ENCODE data around the gene CELA2B. TPM values are rescaled to one million over a fixed set of nuclear protein-coding genes. Genes with fewer than 3 reads are reported as not detected.
"Not testable (repeated sequence)": the region's sequence is repeated elsewhere in the genome, so short reads cannot be mapped to it uniquely, and the experiment has no call there.

The CELA2B gene
- total and polyA plus RNA-seq, 2 donors from 2014 or later: not detected

DNA sequence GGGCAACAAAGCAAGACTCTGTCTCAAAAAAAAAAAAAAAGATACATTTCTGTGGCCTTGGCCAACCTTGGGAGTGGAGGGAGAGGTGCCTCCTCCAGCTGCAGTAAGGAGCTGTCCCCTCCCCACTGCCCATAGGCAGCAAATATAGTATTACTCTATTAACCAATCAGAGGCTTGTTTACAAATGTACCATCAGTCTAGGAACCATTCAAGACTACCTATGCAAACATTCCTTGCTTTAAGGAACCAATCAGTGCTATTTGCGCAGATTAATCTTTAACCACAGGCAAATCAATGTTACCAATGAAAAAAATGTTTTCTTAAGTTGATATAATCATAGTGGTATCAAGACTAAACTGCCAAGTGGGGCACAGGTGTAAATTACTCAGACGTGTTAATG, 18.3 kb upstream of the CELA2B start:
- no peak overlapping the region for H3K4me3 ChIP-seq (ENCODE audit: low read length in 3 of 3)
- no peak for FAIRE-seq

DNA sequence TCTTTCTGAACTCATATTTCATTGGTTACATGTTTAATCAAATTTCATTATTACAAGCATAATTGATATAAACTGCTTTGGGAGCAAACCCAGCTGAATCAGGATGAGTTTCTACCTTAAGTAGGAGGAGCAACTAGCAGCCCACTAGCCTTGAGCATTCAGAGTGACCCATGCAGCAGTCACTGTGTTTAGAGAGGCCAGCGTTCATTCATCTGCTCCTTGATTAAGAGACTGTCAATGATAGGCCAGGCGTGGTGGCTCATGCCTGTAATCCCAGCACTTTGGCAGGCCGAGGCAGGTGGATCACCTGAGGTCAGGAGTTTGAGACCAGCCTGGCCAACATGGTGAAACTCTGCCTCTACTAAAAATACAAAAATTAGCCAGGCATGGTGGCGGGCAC, 17.5 kb upstream of the CELA2B start:
- H3K27ac ChIP-seq (ENCODE audit: low read depth in 2 of 2, low read length in 2 of 2); H3K36me3 ChIP-seq (ENCODE audit: control insufficient read depth in 2 of 3, insufficient read depth in 3 of 3, low read length in 3 of 3); H3K27me3 ChIP-seq (ENCODE audit: control insufficient read depth, insufficient read depth, low read length); DNase-seq; FAIRE-seq; H3K4me1 ChIP-seq (ENCODE audit: control insufficient read depth in 2 of 3, insufficient read depth in 2 of 3, low read depth in 1 of 3, low read length in 3 of 3); intact Hi-C loops (cut with DNase I); H3K4me3 ChIP-seq (ENCODE audit: low read length in 3 of 3); H3K9ac ChIP-seq (ENCODE audit: low read length in 3 of 3); H3K9me3 ChIP-seq (ENCODE audit: control insufficient read depth in 2 of 3, insufficient read depth in 1 of 3, low read length in 3 of 3): not testable (repeated sequence)

More for the DNA sequence above, 18.3 kb upstream of the CELA2B start:
- H3K4me1 ChIP-seq (ENCODE audit: control insufficient read depth in 2 of 3, insufficient read depth in 2 of 3, low read depth in 1 of 3, low read length in 3 of 3): no peaks in the 10 kb centered on the region
- H3K27ac ChIP-seq (ENCODE audit: low read depth in 2 of 2, low read length in 2 of 2): no peak overlapping the region
- no peaks in the 10 kb centered on the region for H3K36me3 ChIP-seq (ENCODE audit: control insufficient read depth in 2 of 3, insufficient read depth in 3 of 3, low read length in 3 of 3)
- no peaks in the 10 kb centered on the region for H3K9me3 ChIP-seq (ENCODE audit: control insufficient read depth in 2 of 3, insufficient read depth in 1 of 3, low read length in 3 of 3)
- no peaks in the 10 kb centered on the region for H3K27me3 ChIP-seq (ENCODE audit: control insufficient read depth, insufficient read depth, low read length)
- intact Hi-C loops (cut with DNase I): no loop called here
- DNase-seq: no peak
- no peak overlapping the region for H3K9ac ChIP-seq (ENCODE audit: low read length in 3 of 3)
- TF ChIP-seq, protein P1, sequence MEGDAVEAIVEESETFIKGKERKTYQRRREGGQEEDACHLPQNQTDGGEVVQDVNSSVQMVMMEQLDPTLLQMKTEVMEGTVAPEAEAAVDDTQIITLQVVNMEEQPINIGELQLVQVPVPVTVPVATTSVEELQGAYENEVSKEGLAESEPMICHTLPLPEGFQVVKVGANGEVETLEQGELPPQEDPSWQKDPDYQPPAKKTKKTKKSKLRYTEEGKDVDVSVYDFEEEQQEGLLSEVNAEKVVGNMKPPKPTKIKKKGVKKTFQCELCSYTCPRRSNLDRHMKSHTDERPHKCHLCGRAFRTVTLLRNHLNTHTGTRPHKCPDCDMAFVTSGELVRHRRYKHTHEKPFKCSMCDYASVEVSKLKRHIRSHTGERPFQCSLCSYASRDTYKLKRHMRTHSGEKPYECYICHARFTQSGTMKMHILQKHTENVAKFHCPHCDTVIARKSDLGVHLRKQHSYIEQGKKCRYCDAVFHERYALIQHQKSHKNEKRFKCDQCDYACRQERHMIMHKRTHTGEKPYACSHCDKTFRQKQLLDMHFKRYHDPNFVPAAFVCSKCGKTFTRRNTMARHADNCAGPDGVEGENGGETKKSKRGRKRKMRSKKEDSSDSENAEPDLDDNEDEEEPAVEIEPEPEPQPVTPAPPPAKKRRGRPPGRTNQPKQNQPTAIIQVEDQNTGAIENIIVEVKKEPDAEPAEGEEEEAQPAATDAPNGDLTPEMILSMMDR (IDR thresholded peaks at IDR 0.05; ENCODE audit: borderline replicate concordance, extremely low read depth, insufficient read depth): no peak

DNA sequence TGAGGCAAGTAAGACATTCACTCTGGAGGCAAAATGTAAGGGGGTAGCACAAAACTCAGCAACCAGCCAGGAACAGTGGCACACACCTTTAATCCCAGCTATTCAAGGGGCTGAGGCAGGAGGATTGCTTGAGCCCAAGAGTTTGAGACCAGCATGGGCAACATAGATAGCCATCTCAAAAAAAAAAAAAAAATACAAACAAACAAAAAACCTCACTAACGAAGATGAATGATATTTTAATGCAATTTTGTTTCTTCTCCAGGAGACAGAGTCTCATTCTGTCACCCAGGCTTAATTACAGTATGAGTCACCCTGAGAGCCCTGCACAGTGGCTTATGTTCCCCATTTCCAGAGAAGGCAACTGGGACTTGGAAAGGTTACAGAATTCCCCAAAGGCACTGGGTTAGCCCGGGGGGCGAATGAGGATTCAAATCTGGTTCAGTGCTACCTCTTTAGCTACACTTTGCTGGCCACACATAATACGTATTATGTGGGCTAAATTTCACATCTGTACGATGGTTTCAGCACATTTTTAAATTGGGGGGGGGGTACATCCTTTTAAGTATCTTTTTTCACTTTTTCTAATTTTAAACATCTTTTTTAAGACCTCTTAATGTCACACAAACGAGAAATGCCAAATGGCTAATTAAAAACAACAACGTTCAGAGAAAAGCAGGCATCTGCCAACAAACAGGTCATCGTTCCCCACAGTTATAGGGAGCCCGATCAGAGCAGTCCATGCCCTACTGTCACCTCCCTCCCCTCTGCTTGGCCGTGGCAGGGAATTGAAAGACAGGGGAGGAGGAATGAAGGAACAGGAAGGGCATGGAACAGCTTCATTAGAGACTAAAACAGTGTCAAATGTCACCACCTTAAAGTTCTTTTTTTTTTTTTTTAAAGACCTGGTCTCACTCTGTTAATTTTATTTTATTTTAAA, 15.9 kb upstream of the CELA2B start:
- Histone ChIP-seq H3K27ac (ENCODE audit: low read depth in 2 of 2, low read length in 2 of 2) (no peak overlapping the region), H3K4me3 (ENCODE audit: low read length in 3 of 3) (no peak overlapping the region), H3K27me3 (ENCODE audit: control insufficient read depth, insufficient read depth, low read length) (no peaks in the 10 kb centered on the region), H3K9ac (ENCODE audit: low read length in 3 of 3) (no peak overlapping the region), H3K9me3 (ENCODE audit: control insufficient read depth in 2 of 3, insufficient read depth in 1 of 3, low read length in 3 of 3) (no peaks in the 10 kb centered on the region), H3K36me3 (ENCODE audit: control insufficient read depth in 2 of 3, insufficient read depth in 3 of 3, low read length in 3 of 3) (no peaks in the 10 kb centered on the region), H3K4me1 (ENCODE audit: control insufficient read depth in 2 of 3, insufficient read depth in 2 of 3, low read depth in 1 of 3, low read length in 3 of 3) (no peaks in the 10 kb centered on the region)
- TF ChIP-seq, protein P1 (IDR thresholded peaks at IDR 0.05; ENCODE audit: borderline replicate concordance, extremely low read depth, insufficient read depth): no peak
- DNase-seq (no peak), FAIRE-seq (no peak)
- intact Hi-C loops (cut with DNase I): no loop called here

DNA sequence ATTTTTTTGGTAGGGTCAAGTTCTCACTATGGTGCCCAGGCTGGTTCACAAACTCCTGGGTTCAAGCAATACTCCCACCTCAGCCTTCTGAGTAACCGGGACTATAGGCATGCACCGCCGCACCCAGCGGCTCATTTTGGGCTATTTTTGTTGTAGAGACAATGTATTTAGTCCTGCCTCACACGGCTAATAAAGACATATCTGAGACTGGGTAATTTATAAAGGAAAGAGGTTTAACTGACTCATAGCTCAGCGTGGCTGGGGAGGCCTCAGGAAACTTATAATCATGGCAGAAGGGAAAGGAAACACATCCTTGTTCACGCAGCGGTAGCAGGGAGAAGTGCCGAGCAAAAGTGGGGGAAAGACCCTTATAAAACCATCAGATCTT, 15.2 kb upstream of the CELA2B start:
- Histone ChIP-seq H3K9me3 (ENCODE audit: control insufficient read depth in 2 of 3, insufficient read depth in 1 of 3, low read length in 3 of 3) (no peaks in the 10 kb centered on the region), H3K9ac (ENCODE audit: low read length in 3 of 3) (no peak overlapping the region), H3K4me3 (ENCODE audit: low read length in 3 of 3) (no peak overlapping the region), H3K27ac (ENCODE audit: low read depth in 2 of 2, low read length in 2 of 2) (no peak overlapping the region), H3K36me3 (ENCODE audit: control insufficient read depth in 2 of 3, insufficient read depth in 3 of 3, low read length in 3 of 3) (no peaks in the 10 kb centered on the region), H3K27me3 (ENCODE audit: control insufficient read depth, insufficient read depth, low read length) (no peaks in the 10 kb centered on the region), H3K4me1 (ENCODE audit: control insufficient read depth in 2 of 3, insufficient read depth in 2 of 3, low read depth in 1 of 3, low read length in 3 of 3) (no peaks in the 10 kb centered on the region)
- DNase-seq (no peak), FAIRE-seq (no peak)
- TF ChIP-seq, protein P1 (IDR thresholded peaks at IDR 0.05; ENCODE audit: borderline replicate concordance, extremely low read depth, insufficient read depth): no peak
- intact Hi-C loops (cut with DNase I): no loop called here

DNA sequence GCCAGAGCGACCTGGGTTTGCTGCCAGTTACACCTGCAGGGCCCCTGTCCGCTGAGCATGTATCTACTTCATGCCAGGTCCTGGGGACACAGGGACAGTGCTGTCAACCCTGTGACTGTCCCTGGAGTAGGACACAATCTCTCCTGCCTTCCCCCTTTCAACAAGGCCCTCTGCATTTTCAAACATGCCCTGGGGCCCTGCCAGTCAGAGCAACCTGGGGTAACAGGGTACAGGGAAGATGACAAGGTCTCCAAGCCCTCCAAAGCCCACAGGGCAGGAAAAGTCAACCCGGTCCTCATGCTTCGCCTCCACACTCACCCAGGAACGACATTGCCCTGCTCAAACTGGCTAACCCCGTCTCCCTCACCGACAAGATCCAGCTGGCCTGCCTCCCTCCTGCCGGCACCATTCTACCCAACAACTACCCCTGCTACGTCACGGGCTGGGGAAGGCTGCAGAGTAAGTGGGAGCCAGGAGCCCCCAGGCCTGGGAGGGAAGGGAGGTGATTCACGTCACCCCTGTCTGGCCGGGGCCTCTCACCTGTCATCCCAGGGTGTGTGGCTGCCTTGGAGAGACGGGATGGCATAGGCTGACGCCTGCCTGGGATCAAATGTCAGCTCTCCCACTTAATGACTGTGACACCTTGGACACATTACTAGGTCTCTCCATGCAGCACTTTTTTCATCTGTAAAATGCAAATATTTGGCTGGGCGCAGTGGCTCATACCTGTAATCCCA, 12.7 kb upstream of the CELA2B start:
- H3K9ac ChIP-seq (ENCODE audit: low read length in 3 of 3); intact Hi-C loops (cut with DNase I); H3K4me3 ChIP-seq (ENCODE audit: low read length in 3 of 3); H3K9me3 ChIP-seq (ENCODE audit: control insufficient read depth in 2 of 3, insufficient read depth in 1 of 3, low read length in 3 of 3); H3K27ac ChIP-seq (ENCODE audit: low read depth in 2 of 2, low read length in 2 of 2); H3K4me1 ChIP-seq (ENCODE audit: control insufficient read depth in 2 of 3, insufficient read depth in 2 of 3, low read depth in 1 of 3, low read length in 3 of 3); FAIRE-seq; H3K27me3 ChIP-seq (ENCODE audit: control insufficient read depth, insufficient read depth, low read length); H3K36me3 ChIP-seq (ENCODE audit: control insufficient read depth in 2 of 3, insufficient read depth in 3 of 3, low read length in 3 of 3): not testable (repeated sequence)
- peak in 4 of 5 donors; percentile 61 to 69 (median 65) for DNase-seq

DNA sequence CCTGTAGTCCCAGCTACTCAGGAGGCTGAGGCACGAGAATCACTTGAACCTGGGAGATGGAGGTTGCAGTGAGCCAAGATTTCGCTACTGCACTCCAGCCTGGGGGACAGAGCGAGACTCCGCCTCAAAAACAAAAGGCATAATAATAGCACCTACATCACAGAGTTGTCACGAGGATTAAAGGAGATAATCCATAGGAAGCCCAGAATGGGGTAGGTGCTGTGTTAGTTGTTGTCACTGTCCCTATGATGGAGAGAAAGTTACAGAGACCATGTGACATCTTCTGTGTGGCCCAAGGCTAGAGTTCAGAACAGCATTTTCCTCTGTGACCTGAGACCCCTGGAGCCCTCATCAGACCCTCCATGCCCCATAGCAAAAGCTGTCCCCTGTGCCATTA, 12.0 kb upstream of the CELA2B start:
- H3K9ac ChIP-seq (ENCODE audit: low read length in 3 of 3); FAIRE-seq; DNase-seq; H3K9me3 ChIP-seq (ENCODE audit: control insufficient read depth in 2 of 3, insufficient read depth in 1 of 3, low read length in 3 of 3); intact Hi-C loops (cut with DNase I); H3K4me3 ChIP-seq (ENCODE audit: low read length in 3 of 3); H3K36me3 ChIP-seq (ENCODE audit: control insufficient read depth in 2 of 3, insufficient read depth in 3 of 3, low read length in 3 of 3); H3K27me3 ChIP-seq (ENCODE audit: control insufficient read depth, insufficient read depth, low read length); H3K4me1 ChIP-seq (ENCODE audit: control insufficient read depth in 2 of 3, insufficient read depth in 2 of 3, low read depth in 1 of 3, low read length in 3 of 3); H3K27ac ChIP-seq (ENCODE audit: low read depth in 2 of 2, low read length in 2 of 2): not testable (repeated sequence)
